OCI-LY3 (cell line): Measurements from ENCODE around the gene ZNF385C.

ENCODE experiments used
- EZH2phosphoT487 ChIP-seq: fragments of 200-600 bp; shearing (Covaris generic); IDR thresholded peaks from 2 replicates; pipeline ENCODE4 v1.6.1; 2018; ENCODE audit warnings: antibody characterized with exemption, mixed run types, low read depth
- TF ChIP-seq, protein P1 (sequence below): fragments of 200-600, 300-600 bp; sonication (generic); IDR thresholded peaks from 2 replicates; pipeline ENCODE4 v1.5.1; 2014; ENCODE audit warnings: antibody characterized with exemption, low read length, low read depth

DNA sequence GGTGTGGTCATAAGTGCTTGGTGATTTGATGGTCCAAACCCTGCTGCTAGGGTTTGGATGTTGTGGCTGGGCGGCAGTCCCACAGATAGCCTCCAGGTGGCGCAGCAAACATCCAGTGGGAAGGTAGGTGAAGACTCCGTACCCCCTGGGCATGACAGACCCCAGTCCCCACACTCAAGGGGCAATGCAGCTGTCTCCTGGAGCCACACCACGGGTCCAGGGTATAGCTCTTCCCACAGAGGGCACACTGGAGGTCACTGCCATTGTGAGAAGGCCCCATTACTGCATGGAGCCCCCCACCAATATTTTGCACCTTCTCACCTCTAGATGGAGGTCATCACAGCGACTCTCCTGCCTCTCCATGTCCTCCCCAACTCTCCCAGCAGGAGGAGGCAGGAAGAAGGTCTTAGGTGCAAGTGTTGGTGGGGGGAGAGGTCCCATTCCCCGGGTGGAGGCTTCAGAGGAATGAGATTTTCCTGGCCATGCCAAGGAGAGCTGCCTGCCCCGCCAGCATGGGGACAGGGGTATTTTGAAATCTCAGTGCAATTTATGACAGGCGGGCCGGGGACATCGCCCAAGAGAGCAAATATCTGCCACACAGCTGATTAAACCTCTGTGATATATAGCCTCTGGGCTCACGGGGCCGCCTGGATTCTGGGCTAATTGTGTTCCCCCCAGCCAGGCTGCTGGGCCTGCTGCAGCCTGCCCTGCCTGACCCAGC is 30.7 kb downstream of the ZNF385C start:
- TF ChIP-seq, protein P1, sequence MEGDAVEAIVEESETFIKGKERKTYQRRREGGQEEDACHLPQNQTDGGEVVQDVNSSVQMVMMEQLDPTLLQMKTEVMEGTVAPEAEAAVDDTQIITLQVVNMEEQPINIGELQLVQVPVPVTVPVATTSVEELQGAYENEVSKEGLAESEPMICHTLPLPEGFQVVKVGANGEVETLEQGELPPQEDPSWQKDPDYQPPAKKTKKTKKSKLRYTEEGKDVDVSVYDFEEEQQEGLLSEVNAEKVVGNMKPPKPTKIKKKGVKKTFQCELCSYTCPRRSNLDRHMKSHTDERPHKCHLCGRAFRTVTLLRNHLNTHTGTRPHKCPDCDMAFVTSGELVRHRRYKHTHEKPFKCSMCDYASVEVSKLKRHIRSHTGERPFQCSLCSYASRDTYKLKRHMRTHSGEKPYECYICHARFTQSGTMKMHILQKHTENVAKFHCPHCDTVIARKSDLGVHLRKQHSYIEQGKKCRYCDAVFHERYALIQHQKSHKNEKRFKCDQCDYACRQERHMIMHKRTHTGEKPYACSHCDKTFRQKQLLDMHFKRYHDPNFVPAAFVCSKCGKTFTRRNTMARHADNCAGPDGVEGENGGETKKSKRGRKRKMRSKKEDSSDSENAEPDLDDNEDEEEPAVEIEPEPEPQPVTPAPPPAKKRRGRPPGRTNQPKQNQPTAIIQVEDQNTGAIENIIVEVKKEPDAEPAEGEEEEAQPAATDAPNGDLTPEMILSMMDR: peak; percentile 94
- TF ChIP-seq EZH2phosphoT487: no peak
